T-cell (primary cell): ENCODE measurements around the gene PLXNA1. TPM values are rescaled to one million over a fixed set of nuclear protein-coding genes. Genes with fewer than 3 reads are reported as not detected.

Experiments used
- ATAC-seq, 4 experiments: fragments of 200-7000 bp in 3 of 4; fragments of 150-1000 bp in 1 of 4; cut with Tn5 transposase; replicated peaks in 1 of 4; 1 replicate in 3 of 4; 2 replicates in 1 of 4; pipeline ENCODE4 v1.10.0; 2021; ENCODE audit warnings: moderate library complexity in 3 of 4, mild to moderate bottlenecking in 2 of 4, moderate number of reproducible peaks in 1 of 4
- CTCF ChIA-PET, 2 donors: fragments of 300-600 bp; sonication (Branson Sonifier 250); formaldehyde crosslinking; loops; one replicate each; lab custom pipeline; 2022; ENCODE audit warnings: antibody characterized with exemption in 2 of 2; lab: Charles Lee
- POLR2A ChIA-PET, 2 donors: fragments of 300-600 bp; sonication (Branson Sonifier 250); formaldehyde crosslinking; loops; one replicate each; lab custom pipeline; 2022; ENCODE audit warnings: antibody characterized with exemption in 2 of 2; lab: Charles Lee
- DNase-seq, 35 experiments: peaks; one replicate each; pipeline versions ENCODE4 v3.0.0 to v3.0.0-alpha.2; 2013 to 2023
- H3K27ac ChIP-seq: one replicate; pipeline ENCODE4 v1.5.1; 2013; ENCODE audit warnings: low read length
- H3K27me3 ChIP-seq, 2 experiments: replicated peaks in 1 of 2; 1 replicate in 1 of 2; 2 replicates in 1 of 2; pipeline versions ENCODE4 v1.6.1 to v1.7.0; 2013; ENCODE audit warnings: low read length in 1 of 2, mixed read lengths in 1 of 2; ENCODE audit not compliant: control insufficient read depth in 2 of 2, insufficient read depth in 2 of 2; ENCODE audit errors: extremely low read depth in 1 of 2
- H3K36me3 ChIP-seq, 2 donors: 1 replicate in 1 of 2; 2 replicates in 1 of 2; pipeline versions ENCODE4 v1.6.1 to v1.7.0; 2013; ENCODE audit warnings: low read length in 1 of 2; ENCODE audit not compliant: control insufficient read depth in 2 of 2, insufficient read depth in 1 of 2; ENCODE audit errors: extremely low read depth in 1 of 2
- H3K4me1 ChIP-seq, 2 experiments: 1 replicate in 1 of 2; 2 replicates in 1 of 2; pipeline versions ENCODE4 v1.6.1 to v1.7.0; 2013; ENCODE audit warnings: low read length in 2 of 2, mixed read lengths in 1 of 2; ENCODE audit not compliant: insufficient read depth in 2 of 2, control insufficient read depth in 1 of 2; ENCODE audit errors: extremely low read depth in 1 of 2
- H3K4me3 ChIP-seq, 2 donors: 1 replicate in 1 of 2; 2 replicates in 1 of 2; pipeline versions ENCODE4 v1.5.1 to v1.7.0; 2013; ENCODE audit warnings: mild to moderate bottlenecking in 2 of 2, low read length in 1 of 2, moderate library complexity in 1 of 2; ENCODE audit not compliant: control insufficient read depth in 1 of 2; ENCODE audit errors: extremely low read depth in 1 of 2
- H3K9me3 ChIP-seq: 2 replicates; pipeline ENCODE4 v1.7.0; 2013
- H3K27ac Mint-ChIP-seq, 2 donors: one replicate each; pipeline ENCODE4 v1.8.0; 2020 to 2021; ENCODE audit warnings: mild to moderate bottlenecking in 2 of 2, mixed read lengths in 2 of 2
- H3K27me3 Mint-ChIP-seq, 2 donors: one replicate each; pipeline ENCODE4 v1.8.0; 2021 to 2022; ENCODE audit warnings: mixed read lengths in 2 of 2
- H3K36me3 Mint-ChIP-seq: one replicate; pipeline ENCODE4 v1.8.0; 2021; ENCODE audit warnings: mixed read lengths
- H3K4me1 Mint-ChIP-seq, 3 donors: one replicate each; pipeline ENCODE4 v1.8.0; 2020 to 2022; ENCODE audit warnings: mixed read lengths in 3 of 3, mild to moderate bottlenecking in 1 of 3
- H3K4me3 Mint-ChIP-seq, 3 donors: one replicate each; pipeline ENCODE4 v1.8.0; 2020 to 2022; ENCODE audit warnings: mild to moderate bottlenecking in 3 of 3, mixed read lengths in 3 of 3, moderate library complexity in 3 of 3
- H3K9me3 Mint-ChIP-seq, 3 donors: one replicate each; pipeline ENCODE4 v1.8.0; 2020 to 2022; ENCODE audit warnings: mixed read lengths in 3 of 3
- WGBS: methylation state at CpG from one replicate; pipeline ENCODE4 v1.1.5; 2013; ENCODE audit warnings: missing lambda C conversion rate; ENCODE audit not compliant: insufficient coverage; 5-methylcytosine and 5-hydroxymethylcytosine counted together
- total RNA-seq, 35 experiments: library from RNA in 6 of 35; stranded (reverse) in 6 of 35; fragments of 120-200 nt in 1 of 35; gene quantifications; one replicate each; pipeline versions ENCODE4 v1.2.1 to v1.2.4 and lab custom pipeline; 2013 to 2026

The PLXNA1 gene
- total RNA-seq, 5 donors from 2014 or later (not counting 1 experiment from before 2014, with no cell fraction given) = 10.9 to 16.9 (median 16.0) TPM

- CTCF ChIA-PET = no interaction called here
- no peaks in the 10 kb centered on the region for H3K27me3 Mint-ChIP-seq
Observed at GRCh38 chr3:127016461-127016860, 33.5 kb downstream of the PLXNA1 start.

GRCh38 chr3:127017229-127017628, 34.3 kb downstream of the PLXNA1 start:
- WGBS = 94% methylated on average over 13 of the region's 16 CpGs
- H3K4me3 Mint-ChIP-seq = no peak overlapping the region
- H3K4me1 Mint-ChIP-seq = no peaks in the 10 kb centered on the region
- H3K36me3 ChIP-seq = peaks cover 22 to 24% of the 10 kb centered on the region in 2 donors
- H3K4me3 ChIP-seq = no peak overlapping the region
- H3K9me3 Mint-ChIP-seq = no peaks in the 10 kb centered on the region
- H3K27ac ChIP-seq = no peak overlapping the region
- no peak for ATAC-seq
- H3K36me3 Mint-ChIP-seq = peaks cover 35% of the 10 kb centered on the region
- H3K27ac Mint-ChIP-seq = no peak overlapping the region
- no peaks in the 10 kb centered on the region for H3K27me3 Mint-ChIP-seq
- H3K27me3 ChIP-seq = no peaks in the 10 kb centered on the region
- no peaks in the 10 kb centered on the region for H3K4me1 ChIP-seq
- H3K9me3 ChIP-seq = no peaks in the 10 kb centered on the region
- CTCF ChIA-PET = no interaction called here
- POLR2A ChIA-PET = interaction anchor here in 1 of 2 donors (0.8 kb wide), 1 partner anchor 74 kb away, joined by 3 read pairs; no protein-coding TSS in a partner anchor
- no peak for DNase-seq

More at GRCh38 chr3:127016461-127016860, 33.5 kb downstream of the PLXNA1 start:
- POLR2A ChIA-PET = no interaction called here
- Mint-ChIP-seq H3K36me3 (peaks cover 31% of the 10 kb centered on the region), H3K4me1 (no peaks in the 10 kb centered on the region), H3K4me3 (no peak overlapping the region), H3K27ac (no peak overlapping the region), H3K9me3 (no peaks in the 10 kb centered on the region)
- Histone ChIP-seq H3K4me1 (no peaks in the 10 kb centered on the region), H3K9me3 (no peaks in the 10 kb centered on the region), H3K36me3 (peaks cover 14 to 18% of the 10 kb centered on the region in 2 donors), H3K27me3 (no peaks in the 10 kb centered on the region), H3K27ac (no peak overlapping the region), H3K4me3 (no peak overlapping the region)
- no peak for ATAC-seq
- 96% methylated on average over 8 of the region's 15 CpGs for WGBS
- no peak for DNase-seq

GRCh38 chr3:127017781-127018180, 34.9 kb downstream of the PLXNA1 start:
- CTCF ChIA-PET = no interaction called here
- H3K9me3 ChIP-seq = no peaks in the 10 kb centered on the region
- no peaks in the 10 kb centered on the region for H3K27me3 ChIP-seq
- no peak for DNase-seq
- H3K27ac Mint-ChIP-seq = no peak overlapping the region
- peaks cover 36% of the 10 kb centered on the region for H3K36me3 Mint-ChIP-seq
- 98% methylated on average over 15 of the region's 17 CpGs for WGBS
- no peaks in the 10 kb centered on the region for H3K4me1 Mint-ChIP-seq
- no peak overlapping the region for H3K4me3 Mint-ChIP-seq
- no peaks in the 10 kb centered on the region for H3K27me3 Mint-ChIP-seq
- no peaks in the 10 kb centered on the region for H3K4me1 ChIP-seq
- H3K36me3 ChIP-seq = peaks cover 23 to 27% of the 10 kb centered on the region in 2 donors
- no peak for ATAC-seq
- POLR2A ChIA-PET = interaction anchor here in 1 of 2 donors (0.8 kb wide), 1 partner anchor 74 kb away, joined by 3 read pairs; no protein-coding TSS in a partner anchor
- H3K27ac ChIP-seq = no peak overlapping the region
- H3K9me3 Mint-ChIP-seq = no peaks in the 10 kb centered on the region
- H3K4me3 ChIP-seq = no peak overlapping the region

- H3K4me3 ChIP-seq = no peak overlapping the region
- 98% methylated on average over 20 of the region's 20 CpGs for WGBS
- Mint-ChIP-seq H3K27ac (no peak overlapping the region), H3K4me3 (no peak overlapping the region), H3K9me3 (no peaks in the 10 kb centered on the region), H3K36me3 (peaks cover 31% of the 10 kb centered on the region), H3K27me3 (no peaks in the 10 kb centered on the region), H3K4me1 (no peaks in the 10 kb centered on the region)
- H3K36me3 ChIP-seq = peaks cover 23 to 27% of the 10 kb centered on the region in 2 donors
- ATAC-seq = no peak
- no peaks in the 10 kb centered on the region for H3K27me3 ChIP-seq
- ChIA-PET CTCF (no interaction called here), POLR2A (no interaction called here)
- DNase-seq = no peak
- H3K9me3 ChIP-seq = no peaks in the 10 kb centered on the region
- no peaks in the 10 kb centered on the region for H3K4me1 ChIP-seq
- H3K27ac ChIP-seq = no peak overlapping the region
Observed at GRCh38 chr3:127018306-127018828, 35.5 kb downstream of the PLXNA1 start.

GRCh38 chr3:127019449-127019848, 36.5 kb downstream of the PLXNA1 start:
- Mint-ChIP-seq H3K36me3 (peaks cover 27% of the 10 kb centered on the region), H3K27ac (no peak overlapping the region), H3K4me1 (no peaks in the 10 kb centered on the region), H3K4me3 (no peak overlapping the region), H3K9me3 (no peaks in the 10 kb centered on the region), H3K27me3 (no peaks in the 10 kb centered on the region)
- DNase-seq (no peak), ATAC-seq (no peak)
- POLR2A ChIA-PET = no interaction called here
- peaks cover 23 to 27% of the 10 kb centered on the region in 2 donors for H3K36me3 ChIP-seq
- H3K4me3 ChIP-seq = no peak overlapping the region
- no peaks in the 10 kb centered on the region for H3K9me3 ChIP-seq
- no peak overlapping the region for H3K27ac ChIP-seq
- CTCF ChIA-PET = no interaction called here
- no peaks in the 10 kb centered on the region for H3K27me3 ChIP-seq
- 96% methylated on average over 8 of the region's 8 CpGs for WGBS
- no peaks in the 10 kb centered on the region for H3K4me1 ChIP-seq

- Mint-ChIP-seq H3K27ac (no peak overlapping the region), H3K9me3 (no peaks in the 10 kb centered on the region), H3K4me1 (no peaks in the 10 kb centered on the region), H3K27me3 (no peaks in the 10 kb centered on the region), H3K36me3 (peaks cover 27% of the 10 kb centered on the region), H3K4me3 (no peak overlapping the region)
- ATAC-seq (no peak), DNase-seq (no peak)
- ChIA-PET CTCF (no interaction called here), POLR2A (no interaction called here)
- Histone ChIP-seq H3K4me3 (no peak overlapping the region), H3K27me3 (no peaks in the 10 kb centered on the region), H3K36me3 (peaks cover 20 to 27% of the 10 kb centered on the region in 2 donors), H3K4me1 (no peaks in the 10 kb centered on the region), H3K27ac (no peak overlapping the region), H3K9me3 (no peaks in the 10 kb centered on the region)
- 94% methylated on average over 6 of the region's 13 CpGs for WGBS
Observed at GRCh38 chr3:127020543-127020942, 37.6 kb downstream of the PLXNA1 start.
